NT2/D1 (cell line): ENCODE measurements around the gene BFSP2.

Experiments used
- YY1 ChIP-seq: IDR thresholded peaks from 2 replicates; pipeline ENCODE4 v1.6.1; 2011; ENCODE audit not compliant: insufficient read length, insufficient read depth
- ZNF274 ChIP-seq: IDR thresholded peaks from 2 replicates; pipeline ENCODE4 v1.6.1; 2011; ENCODE audit warnings: mild to moderate bottlenecking, low read depth, low read length

GRCh38 chr3:133452641-133453319, 52.9 kb downstream of the BFSP2 start:
- no peak for TF ChIP-seq ZNF274
- no peak for TF ChIP-seq YY1
